Measurements from ENCODE around the gene LHX5. TPM values are rescaled to one million over a fixed set of nuclear protein-coding genes. Genes with fewer than 3 reads are reported as not detected.
"Not testable (repeated sequence)": the region's sequence is repeated elsewhere in the genome, so short reads cannot be mapped to it uniquely, and the experiment has no call there.

LHX5 gene
- total RNA-seq, 4 donors from 2014 or later = not detected

DNA sequence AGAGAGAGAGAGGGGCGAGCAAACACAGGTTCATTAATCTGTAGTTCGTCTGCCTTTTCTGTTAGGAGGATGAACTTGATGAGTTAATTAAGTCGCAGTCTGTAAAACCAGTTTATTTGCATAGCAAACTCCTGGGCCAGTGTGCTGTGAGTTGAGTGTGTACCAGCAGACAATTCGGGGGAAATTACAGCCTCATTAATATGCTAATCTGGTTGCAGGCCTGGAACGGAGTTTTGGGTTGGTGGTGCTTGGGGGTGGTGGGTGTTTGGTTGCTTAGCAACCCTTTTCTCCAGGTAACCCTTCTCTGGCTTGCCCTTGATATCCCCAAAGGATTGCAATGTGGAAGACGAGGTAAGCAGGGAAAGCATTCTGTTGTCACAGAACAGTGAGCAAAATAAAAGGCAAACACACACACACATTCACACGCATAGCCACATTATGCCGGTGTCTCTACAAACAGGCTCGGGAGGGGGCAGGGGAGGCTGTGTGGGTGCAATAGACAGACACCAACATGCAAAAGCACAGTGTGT, 29.2 kb upstream of the LHX5 start:
- 14 to 20% methylated on average over 5 to 9 of the region's 9 CpGs for WGBS, 2 donors (ENCODE audit: low coverage in 1 of 2)
- peaks cover 41% of the 10 kb centered on the region for H3K27me3 ChIP-seq
- no peaks in the 10 kb centered on the region for H3K9me3 ChIP-seq
- DNase-seq = no peak
- in situ Hi-C loops (cut with MboI; ENCODE audit: low pct_ligation_motif_present in 1 of 4, low pct_unique_long_range_greater_than_20kb in 1 of 4, low sequenced_read_pairs in 3 of 4) (no loop called here), intact Hi-C loops (cut with DNase I; ENCODE audit: low total_unique reads) (no loop called here)
- TF ChIP-seq EP300 (IDR thresholded peaks at IDR 0.05; ENCODE audit: low read depth) (no peak), POLR2A (IDR thresholded peaks at IDR 0.05) (no peak)
- no peaks in the 10 kb centered on the region for H3K36me3 ChIP-seq
- no peak overlapping the region for H3K4me3 ChIP-seq
- no peak overlapping the region for H3K27ac ChIP-seq
- no peaks in the 10 kb centered on the region for H3K4me1 ChIP-seq

DNA sequence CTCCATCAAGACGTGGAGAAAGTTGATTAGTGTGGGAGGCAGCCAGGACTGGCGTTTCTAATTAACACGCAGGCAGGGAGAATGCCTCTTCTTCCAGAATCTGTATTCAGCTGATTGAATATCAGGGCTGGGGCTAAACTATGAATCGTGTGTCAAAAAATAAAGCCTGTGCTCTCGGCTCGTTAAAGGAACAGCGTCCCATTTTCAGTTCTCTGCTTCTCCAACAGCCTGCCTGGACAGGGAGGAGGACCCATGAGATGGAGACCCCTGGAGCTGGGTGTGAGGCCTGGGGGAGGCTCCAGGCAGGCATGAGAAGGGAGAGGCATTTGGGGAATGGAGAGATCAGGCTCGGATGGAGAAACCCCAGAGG, 28.6 kb upstream of the LHX5 start:
- intact Hi-C loops (cut with DNase I; ENCODE audit: low total_unique reads) = no loop called here
- no peak overlapping the region for H3K27ac ChIP-seq
- H3K27me3 ChIP-seq = peaks cover 36% of the 10 kb centered on the region
- in situ Hi-C loops (cut with MboI; ENCODE audit: low pct_ligation_motif_present in 1 of 4, low pct_unique_long_range_greater_than_20kb in 1 of 4, low sequenced_read_pairs in 3 of 4) = no loop called here
- no peak overlapping the region for H3K4me3 ChIP-seq
- no peaks in the 10 kb centered on the region for H3K9me3 ChIP-seq
- no peak for DNase-seq
- WGBS, 2 donors (ENCODE audit: low coverage in 1 of 2) = 25 to 28% methylated on average over 7 to 8 of the region's 8 CpGs
- TF ChIP-seq, protein P1, sequence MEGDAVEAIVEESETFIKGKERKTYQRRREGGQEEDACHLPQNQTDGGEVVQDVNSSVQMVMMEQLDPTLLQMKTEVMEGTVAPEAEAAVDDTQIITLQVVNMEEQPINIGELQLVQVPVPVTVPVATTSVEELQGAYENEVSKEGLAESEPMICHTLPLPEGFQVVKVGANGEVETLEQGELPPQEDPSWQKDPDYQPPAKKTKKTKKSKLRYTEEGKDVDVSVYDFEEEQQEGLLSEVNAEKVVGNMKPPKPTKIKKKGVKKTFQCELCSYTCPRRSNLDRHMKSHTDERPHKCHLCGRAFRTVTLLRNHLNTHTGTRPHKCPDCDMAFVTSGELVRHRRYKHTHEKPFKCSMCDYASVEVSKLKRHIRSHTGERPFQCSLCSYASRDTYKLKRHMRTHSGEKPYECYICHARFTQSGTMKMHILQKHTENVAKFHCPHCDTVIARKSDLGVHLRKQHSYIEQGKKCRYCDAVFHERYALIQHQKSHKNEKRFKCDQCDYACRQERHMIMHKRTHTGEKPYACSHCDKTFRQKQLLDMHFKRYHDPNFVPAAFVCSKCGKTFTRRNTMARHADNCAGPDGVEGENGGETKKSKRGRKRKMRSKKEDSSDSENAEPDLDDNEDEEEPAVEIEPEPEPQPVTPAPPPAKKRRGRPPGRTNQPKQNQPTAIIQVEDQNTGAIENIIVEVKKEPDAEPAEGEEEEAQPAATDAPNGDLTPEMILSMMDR (IDR thresholded peaks at IDR 0.05) = no peak
- TF ChIP-seq EP300 (IDR thresholded peaks at IDR 0.05; ENCODE audit: low read depth) = no peak
- TF ChIP-seq POLR2A (IDR thresholded peaks at IDR 0.05) = no peak
- TF ChIP-seq POLR2AphosphoS5 (IDR thresholded peaks at IDR 0.05) = no peak
- no peaks in the 10 kb centered on the region for H3K36me3 ChIP-seq
- no peaks in the 10 kb centered on the region for H3K4me1 ChIP-seq

DNA sequence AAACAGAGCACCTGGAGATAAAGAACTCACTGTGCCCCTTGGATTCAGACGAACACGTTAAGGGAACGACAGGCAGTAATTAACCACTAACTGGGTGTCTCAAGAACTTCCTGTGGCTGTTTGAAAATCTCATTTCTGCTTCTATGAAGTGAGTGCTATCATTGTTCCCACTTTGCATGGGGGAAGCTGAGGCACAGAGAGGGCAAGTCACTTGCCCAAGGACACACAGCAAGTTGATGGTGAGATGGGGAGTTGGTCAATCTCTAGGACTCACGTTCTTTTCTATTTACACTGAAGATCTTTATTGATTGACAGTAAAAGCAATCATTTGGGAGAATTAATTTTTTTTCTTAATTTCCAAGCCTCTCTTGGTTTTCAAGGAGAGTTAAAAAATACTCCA, 26.8 kb upstream of the LHX5 start:
- no peaks in the 10 kb centered on the region for H3K36me3 ChIP-seq
- TF ChIP-seq EP300 (IDR thresholded peaks at IDR 0.05; ENCODE audit: low read depth) (no peak), POLR2AphosphoS5 (IDR thresholded peaks at IDR 0.05) (no peak), POLR2A (IDR thresholded peaks at IDR 0.05) (no peak)
- TF ChIP-seq, protein P1 (IDR thresholded peaks at IDR 0.05) = no peak
- no peak for DNase-seq
- H3K4me1 ChIP-seq = no peaks in the 10 kb centered on the region
- no peaks in the 10 kb centered on the region for H3K9me3 ChIP-seq
- no peak overlapping the region for H3K4me3 ChIP-seq
- intact Hi-C loops (cut with DNase I; ENCODE audit: low total_unique reads) (no loop called here), in situ Hi-C loops (cut with MboI; ENCODE audit: low pct_ligation_motif_present in 1 of 4, low pct_unique_long_range_greater_than_20kb in 1 of 4, low sequenced_read_pairs in 3 of 4) (no loop called here)
- no peak overlapping the region for H3K27ac ChIP-seq
- 42 to 55% methylated on average over 4 of the region's 4 CpGs for WGBS, 2 donors (ENCODE audit: low coverage in 1 of 2)
- peaks cover 32% of the 10 kb centered on the region for H3K27me3 ChIP-seq

DNA sequence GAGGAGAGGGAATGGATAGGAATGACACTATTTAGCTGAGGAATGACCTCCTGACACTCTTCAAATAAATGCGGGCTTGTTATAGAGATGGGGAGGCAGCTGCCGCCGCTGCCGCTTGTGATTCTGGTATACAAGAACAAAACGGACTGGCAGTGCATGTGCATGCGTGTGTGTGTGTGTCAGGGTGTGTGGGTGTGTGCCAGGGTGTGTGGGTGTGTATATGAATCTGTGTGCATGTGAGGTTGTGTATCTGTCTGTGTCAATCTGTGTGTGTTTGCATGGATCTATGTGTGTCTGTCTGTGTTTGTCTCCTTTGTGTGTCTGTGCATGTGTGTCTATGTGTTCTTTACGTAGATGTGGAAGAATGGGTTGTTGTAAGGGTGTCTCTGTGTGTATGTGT, 26.0 kb upstream of the LHX5 start:
- Histone ChIP-seq H3K27ac (no peak overlapping the region), H3K27me3 (peaks cover 30% of the 10 kb centered on the region), H3K4me1 (no peaks in the 10 kb centered on the region), H3K4me3 (no peak overlapping the region), H3K36me3 (no peaks in the 10 kb centered on the region), H3K9me3 (no peaks in the 10 kb centered on the region)
- intact Hi-C loops (cut with DNase I; ENCODE audit: low total_unique reads) (no loop called here), in situ Hi-C loops (cut with MboI; ENCODE audit: low pct_ligation_motif_present in 1 of 4, low pct_unique_long_range_greater_than_20kb in 1 of 4, low sequenced_read_pairs in 3 of 4) (no loop called here)
- 44 to 47% methylated on average over 3 to 7 of the region's 7 CpGs for WGBS, 2 donors (ENCODE audit: low coverage in 1 of 2)
- DNase-seq = no peak
- no peak for TF ChIP-seq POLR2AphosphoS5 (IDR thresholded peaks at IDR 0.05)
- TF ChIP-seq, protein P1 (IDR thresholded peaks at IDR 0.05) = no peak
- no peak for TF ChIP-seq EP300 (IDR thresholded peaks at IDR 0.05; ENCODE audit: low read depth)
- no peak for TF ChIP-seq POLR2A (IDR thresholded peaks at IDR 0.05)

- DNase-seq; intact Hi-C loops (cut with DNase I; ENCODE audit: low total_unique reads); H3K9me3 ChIP-seq; in situ Hi-C loops (cut with MboI; ENCODE audit: low pct_ligation_motif_present in 1 of 4, low pct_unique_long_range_greater_than_20kb in 1 of 4, low sequenced_read_pairs in 3 of 4); H3K27ac ChIP-seq; H3K36me3 ChIP-seq; H3K4me1 ChIP-seq; H3K4me3 ChIP-seq: not testable (repeated sequence)
- 56 to 95% methylated on average over 3 to 6 of the region's 6 CpGs for WGBS, 2 donors (ENCODE audit: low coverage in 1 of 2)
- peaks cover 21% of the 10 kb centered on the region for H3K27me3 ChIP-seq
Measured at GRCh38 chr12:113495941-113496340, 24.3 kb upstream of the LHX5 start.

Data from transverse colon (tissue), 4 donors.